ENCODE results near the gene GRID2.

GRID2 gene

GRCh38 chr4:92735025-92735665, 431.4 kb downstream of the GRID2 start:
- H3K27ac Mint-ChIP-seq = no peak overlapping the region
- peaks cover 7% of the 10 kb centered on the region for H3K9me3 Mint-ChIP-seq (ENCODE audit: low read depth)
- H3K27me3 Mint-ChIP-seq = no peaks in the 10 kb centered on the region
- H3K36me3 Mint-ChIP-seq = no peaks in the 10 kb centered on the region
- H3K4me3 Mint-ChIP-seq = no peak overlapping the region
- H3K4me1 Mint-ChIP-seq (ENCODE audit: low read depth) = no peaks in the 10 kb centered on the region

DNA sequence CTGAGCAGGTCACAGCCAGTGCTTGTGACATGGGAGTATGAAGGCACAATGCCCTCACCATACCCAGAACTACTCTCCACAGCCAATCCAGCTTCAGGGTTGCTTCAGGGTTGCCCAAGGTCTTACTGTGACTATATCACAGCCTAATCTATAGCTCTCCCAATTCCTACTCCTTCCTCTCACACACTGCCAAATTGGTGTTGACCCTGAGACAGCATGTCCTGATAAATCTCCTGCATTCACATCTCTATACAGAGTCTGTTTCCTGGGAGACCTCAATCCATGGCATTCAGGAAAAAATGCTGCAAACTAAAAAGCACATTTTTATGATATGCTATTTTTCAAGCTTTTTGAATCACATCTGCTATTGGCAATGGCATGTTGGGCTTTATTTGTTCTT, 456.7 kb downstream of the GRID2 start:
- H3K36me3 Mint-ChIP-seq = no peaks in the 10 kb centered on the region
- H3K4me3 Mint-ChIP-seq = no peak overlapping the region
- no peaks in the 10 kb centered on the region for H3K9me3 Mint-ChIP-seq (ENCODE audit: low read depth)
- H3K4me1 Mint-ChIP-seq (ENCODE audit: low read depth) = no peaks in the 10 kb centered on the region
- H3K27me3 Mint-ChIP-seq = no peaks in the 10 kb centered on the region
- H3K27ac Mint-ChIP-seq = no peak overlapping the region

DNA sequence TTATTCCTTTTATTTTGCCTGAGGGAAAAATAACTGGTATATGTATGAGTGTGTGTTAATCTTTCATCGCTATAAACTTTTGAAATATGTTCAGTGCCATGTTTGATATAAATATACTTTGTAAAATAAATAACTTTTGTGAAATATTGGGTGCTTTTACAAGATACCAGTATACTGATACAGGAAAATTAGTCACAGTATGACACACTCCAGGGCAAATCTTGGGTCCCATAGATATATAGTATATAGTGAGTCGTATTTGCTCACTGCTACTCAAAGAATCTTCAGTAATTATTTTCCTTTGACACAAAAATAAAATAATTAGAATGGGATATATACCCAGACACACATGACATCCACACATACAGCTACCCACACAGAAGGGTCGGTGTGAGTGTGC, 472.3 kb downstream of the GRID2 start:
- H3K36me3 Mint-ChIP-seq = no peaks in the 10 kb centered on the region
- no peak overlapping the region for H3K27ac Mint-ChIP-seq
- no peak overlapping the region for H3K4me3 Mint-ChIP-seq
- no peaks in the 10 kb centered on the region for H3K4me1 Mint-ChIP-seq (ENCODE audit: low read depth)
- no peaks in the 10 kb centered on the region for H3K27me3 Mint-ChIP-seq
- peaks cover 16% of the 10 kb centered on the region for H3K9me3 Mint-ChIP-seq (ENCODE audit: low read depth)

GRCh38 chr4:92789741-92790140, 486.0 kb downstream of the GRID2 start:
- Mint-ChIP-seq H3K27ac (no peak overlapping the region), H3K36me3 (no peaks in the 10 kb centered on the region), H3K27me3 (no peaks in the 10 kb centered on the region)

DNA sequence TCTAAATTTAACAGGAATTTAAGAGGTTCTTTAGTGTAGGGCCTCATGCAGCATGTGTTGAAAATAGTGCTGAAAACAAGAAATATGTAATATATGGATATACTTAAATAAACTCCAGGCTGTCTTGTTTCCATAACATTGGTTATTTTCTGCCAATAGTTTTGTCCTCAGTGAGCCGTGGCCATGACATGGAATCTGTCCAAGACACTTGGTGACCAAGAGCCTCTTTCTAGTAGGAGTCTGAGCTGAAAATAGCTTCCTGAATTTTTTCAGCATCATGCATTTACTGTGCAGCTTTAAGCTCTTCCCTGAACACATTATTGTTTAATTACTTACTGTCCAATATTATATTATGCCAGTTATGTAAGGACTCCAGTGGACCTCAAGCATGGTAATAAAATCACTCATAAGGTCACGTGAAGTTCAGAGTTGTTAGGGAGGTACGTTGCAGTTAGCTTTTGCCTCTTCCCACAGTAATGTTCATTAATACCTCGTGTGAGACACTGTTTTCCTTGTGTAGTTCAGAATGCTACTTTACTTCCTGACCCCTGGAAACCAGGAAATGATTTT, 488.2 kb downstream of the GRID2 start:
- no peaks in the 10 kb centered on the region for H3K4me1 Mint-ChIP-seq (ENCODE audit: low read depth)
- H3K27ac Mint-ChIP-seq = no peak overlapping the region
- peaks cover 17% of the 10 kb centered on the region for H3K9me3 Mint-ChIP-seq (ENCODE audit: low read depth)
- H3K36me3 Mint-ChIP-seq = no peaks in the 10 kb centered on the region
- H3K4me3 Mint-ChIP-seq = no peak overlapping the region
- H3K27me3 Mint-ChIP-seq = no peaks in the 10 kb centered on the region

More at GRCh38 chr4:92789741-92790140, 486.0 kb downstream of the GRID2 start:
- Mint-ChIP-seq H3K4me1 (ENCODE audit: low read depth) (no peaks in the 10 kb centered on the region), H3K4me3 (no peak overlapping the region), H3K9me3 (ENCODE audit: low read depth) (peaks cover 14% of the 10 kb centered on the region)

- Mint-ChIP-seq H3K4me1 (ENCODE audit: low read depth) (no peaks in the 10 kb centered on the region), H3K9me3 (ENCODE audit: low read depth) (no peaks in the 10 kb centered on the region), H3K27ac (no peak overlapping the region), H3K27me3 (no peaks in the 10 kb centered on the region), H3K36me3 (no peaks in the 10 kb centered on the region), H3K4me3 (no peak overlapping the region)
Observed at GRCh38 chr4:92809381-92809780, 505.6 kb downstream of the GRID2 start.

GRCh38 chr4:92812652-92813051, 508.9 kb downstream of the GRID2 start:
- no peak overlapping the region for H3K4me3 Mint-ChIP-seq
- no peaks in the 10 kb centered on the region for H3K9me3 Mint-ChIP-seq (ENCODE audit: low read depth)
- H3K27ac Mint-ChIP-seq = no peak overlapping the region
- no peaks in the 10 kb centered on the region for H3K4me1 Mint-ChIP-seq (ENCODE audit: low read depth)
- no peaks in the 10 kb centered on the region for H3K36me3 Mint-ChIP-seq
- no peaks in the 10 kb centered on the region for H3K27me3 Mint-ChIP-seq

DNA sequence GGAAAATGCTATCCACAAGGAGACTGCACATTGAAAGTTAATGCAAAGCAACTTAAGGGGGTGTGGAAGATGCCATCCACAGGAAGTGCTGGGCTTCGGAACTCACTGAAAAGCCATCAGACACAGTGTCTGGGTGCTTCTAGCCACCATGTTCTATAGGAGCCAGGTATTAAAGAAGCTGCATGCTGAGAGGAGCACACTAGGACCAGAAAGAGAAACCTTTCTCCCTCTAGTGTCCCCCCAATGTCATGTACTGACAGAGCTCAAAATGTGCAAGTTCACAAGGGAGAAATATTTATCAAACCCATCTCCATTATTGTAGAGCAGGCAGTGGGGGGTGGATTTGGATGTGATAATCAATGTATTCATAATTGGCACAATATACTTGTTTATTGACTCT, 510.9 kb downstream of the GRID2 start:
- Mint-ChIP-seq H3K4me3 (no peak overlapping the region), H3K27ac (no peak overlapping the region), H3K4me1 (ENCODE audit: low read depth) (no peaks in the 10 kb centered on the region), H3K27me3 (no peaks in the 10 kb centered on the region), H3K36me3 (no peaks in the 10 kb centered on the region), H3K9me3 (ENCODE audit: low read depth) (peaks cover 8% of the 10 kb centered on the region)

- no peaks in the 10 kb centered on the region for H3K36me3 Mint-ChIP-seq
- no peak overlapping the region for H3K4me3 Mint-ChIP-seq
- no peak overlapping the region for H3K27ac Mint-ChIP-seq
- no peaks in the 10 kb centered on the region for H3K4me1 Mint-ChIP-seq (ENCODE audit: low read depth)
- H3K9me3 Mint-ChIP-seq (ENCODE audit: low read depth) = no peaks in the 10 kb centered on the region
- H3K27me3 Mint-ChIP-seq = no peaks in the 10 kb centered on the region
Observed at GRCh38 chr4:92825256-92825655, 521.5 kb downstream of the GRID2 start.

- Mint-ChIP-seq H3K4me1 (ENCODE audit: low read depth) (no peaks in the 10 kb centered on the region), H3K4me3 (no peak overlapping the region), H3K27me3 (no peaks in the 10 kb centered on the region), H3K36me3 (no peaks in the 10 kb centered on the region), H3K27ac (no peak overlapping the region), H3K9me3 (ENCODE audit: low read depth) (no peaks in the 10 kb centered on the region)
Observed at GRCh38 chr4:92825791-92826190, 522.0 kb downstream of the GRID2 start.

DNA sequence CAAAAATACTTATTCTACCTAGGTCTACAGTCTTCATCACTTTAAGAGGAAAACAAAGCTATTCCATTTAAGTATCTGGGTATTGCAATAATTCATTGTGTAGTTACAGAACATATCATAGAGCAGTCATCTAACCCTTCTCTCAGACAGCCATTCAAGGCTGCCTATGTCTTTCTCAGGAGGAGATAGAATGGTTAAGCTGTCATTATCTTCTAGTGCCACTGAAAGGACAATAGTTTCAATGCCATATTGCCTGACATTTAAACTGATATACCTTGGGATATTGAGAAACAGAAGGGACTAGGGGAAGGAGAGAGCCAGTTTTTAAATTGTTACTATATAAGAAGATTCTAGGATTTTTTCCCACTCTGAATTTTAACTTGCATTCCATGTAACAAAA, 527.0 kb downstream of the GRID2 start:
- Mint-ChIP-seq H3K27ac (no peak overlapping the region), H3K36me3 (no peaks in the 10 kb centered on the region), H3K9me3 (ENCODE audit: low read depth) (no peaks in the 10 kb centered on the region), H3K4me1 (ENCODE audit: low read depth) (no peaks in the 10 kb centered on the region), H3K27me3 (no peaks in the 10 kb centered on the region), H3K4me3 (no peak overlapping the region)

DNA sequence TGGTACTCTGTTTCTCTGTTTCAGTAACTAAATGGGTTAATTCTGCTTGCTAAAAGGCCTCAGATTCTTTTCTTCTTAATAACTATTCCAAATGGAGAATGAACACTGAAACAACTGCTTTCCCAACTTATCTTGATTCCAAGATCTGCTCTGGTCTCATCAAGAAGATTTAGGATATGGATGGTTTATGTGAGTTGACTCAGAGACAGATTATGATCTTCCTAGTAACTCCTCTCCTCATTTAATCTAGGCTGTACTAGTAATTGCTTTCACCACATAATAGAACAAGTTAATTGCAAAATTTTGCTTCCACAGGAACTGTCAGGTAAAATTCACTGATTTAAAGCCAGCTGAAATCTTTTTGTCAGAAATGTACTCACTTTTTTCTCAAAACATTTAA, 537.1 kb downstream of the GRID2 start:
- H3K36me3 Mint-ChIP-seq = no peaks in the 10 kb centered on the region
- no peaks in the 10 kb centered on the region for H3K27me3 Mint-ChIP-seq
- H3K4me3 Mint-ChIP-seq = no peak overlapping the region
- H3K27ac Mint-ChIP-seq = no peak overlapping the region
- H3K4me1 Mint-ChIP-seq (ENCODE audit: low read depth) = no peaks in the 10 kb centered on the region
- peaks cover 5% of the 10 kb centered on the region for H3K9me3 Mint-ChIP-seq (ENCODE audit: low read depth)

DNA sequence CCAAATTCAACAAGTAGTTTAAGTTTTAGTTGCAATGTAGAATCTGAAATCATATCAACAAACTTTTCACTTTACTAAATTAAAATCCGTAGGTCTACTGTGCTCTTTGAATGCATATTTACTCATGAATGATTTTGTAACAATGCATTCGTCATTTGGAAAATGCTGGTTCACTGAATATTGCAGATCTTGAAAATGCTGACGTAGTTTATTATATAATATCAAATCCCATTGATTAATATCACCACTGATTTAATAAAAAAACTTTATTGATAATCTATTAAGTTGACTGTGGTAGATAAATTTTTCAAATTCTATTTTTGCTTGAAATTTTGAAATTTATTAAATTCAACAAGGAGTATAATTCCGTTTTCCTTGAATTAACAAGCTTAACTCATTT, 540.0 kb downstream of the GRID2 start:
- Mint-ChIP-seq H3K4me3 (no peak overlapping the region), H3K4me1 (ENCODE audit: low read depth) (no peaks in the 10 kb centered on the region), H3K36me3 (no peaks in the 10 kb centered on the region), H3K9me3 (ENCODE audit: low read depth) (peaks cover 15% of the 10 kb centered on the region), H3K27ac (no peak overlapping the region), H3K27me3 (no peaks in the 10 kb centered on the region)

- Mint-ChIP-seq H3K4me3 (no peak overlapping the region), H3K9me3 (ENCODE audit: low read depth) (peaks cover 17% of the 10 kb centered on the region), H3K36me3 (no peaks in the 10 kb centered on the region), H3K4me1 (ENCODE audit: low read depth) (no peaks in the 10 kb centered on the region), H3K27me3 (no peaks in the 10 kb centered on the region), H3K27ac (no peak overlapping the region)
Observed at GRCh38 chr4:92847026-92847425, 543.3 kb downstream of the GRID2 start.

DNA sequence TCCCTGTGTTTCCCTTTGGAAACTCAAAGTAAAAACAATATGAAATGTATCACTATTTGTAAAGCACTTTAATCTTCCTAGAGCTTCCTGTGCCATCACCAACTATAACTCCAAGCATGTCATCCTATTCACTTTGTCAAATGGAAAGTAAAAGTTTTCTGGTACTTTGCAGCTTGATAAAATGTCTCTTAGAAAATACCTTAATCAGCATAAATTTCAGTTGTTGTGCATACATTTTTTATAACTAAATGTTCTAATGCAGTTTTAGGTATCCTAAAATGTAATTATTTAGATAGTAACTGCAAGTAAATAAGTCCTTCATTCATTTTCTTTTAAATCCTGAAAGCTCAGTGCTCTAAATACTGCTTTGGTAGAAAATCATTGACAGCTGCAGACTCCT, 558.7 kb downstream of the GRID2 start:
- no peak overlapping the region for H3K4me3 Mint-ChIP-seq
- no peak overlapping the region for H3K27ac Mint-ChIP-seq
- no peaks in the 10 kb centered on the region for H3K4me1 Mint-ChIP-seq (ENCODE audit: low read depth)
- no peaks in the 10 kb centered on the region for H3K36me3 Mint-ChIP-seq
- H3K9me3 Mint-ChIP-seq (ENCODE audit: low read depth) = peaks cover 13% of the 10 kb centered on the region
- H3K27me3 Mint-ChIP-seq = no peaks in the 10 kb centered on the region

DNA sequence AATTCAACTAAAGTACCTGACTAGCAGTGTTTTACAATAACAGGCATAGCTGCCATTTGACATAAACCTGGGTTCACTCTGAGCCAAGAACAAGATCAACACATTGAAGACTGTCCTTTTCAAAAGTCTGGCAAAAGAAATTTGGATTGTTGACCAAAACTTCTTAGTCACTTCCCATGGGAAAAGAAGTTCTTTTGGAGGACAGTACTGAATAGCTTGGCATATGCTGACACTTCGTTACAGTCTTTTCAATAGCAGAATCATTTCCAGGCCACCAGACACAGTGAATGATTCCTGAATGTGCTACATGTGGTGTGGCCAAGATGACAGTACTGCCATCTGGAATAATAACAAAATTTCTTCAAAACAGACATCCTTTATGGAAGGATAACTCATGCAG, 560.3 kb downstream of the GRID2 start:
- Mint-ChIP-seq H3K9me3 (ENCODE audit: low read depth) (peaks cover 13% of the 10 kb centered on the region), H3K27ac (no peak overlapping the region), H3K36me3 (no peaks in the 10 kb centered on the region), H3K4me1 (ENCODE audit: low read depth) (no peaks in the 10 kb centered on the region), H3K27me3 (no peaks in the 10 kb centered on the region), H3K4me3 (no peak overlapping the region)
